A549 treated with CpdA at 1 μM for 4 hours (cell line): ENCODE data around the gene CATSPER3. TPM values are rescaled to one million over a fixed set of nuclear protein-coding genes. Genes with fewer than 3 reads are reported as not detected.

ENCODE experiments used
- total RNA-seq: library from RNA; stranded (reverse); fragments of 200-300 nt; extraction: Qiagen RNA extraction; gene quantifications from 5 replicates; pipeline ENCODE4 v1.2.3, GENCODE V29; 2022; ENCODE audit warnings: low read depth

Gene CATSPER3
- total RNA-seq, result 0.21 to 0.59 TPM (median 0.41 TPM) in 5 replicates

DNA sequence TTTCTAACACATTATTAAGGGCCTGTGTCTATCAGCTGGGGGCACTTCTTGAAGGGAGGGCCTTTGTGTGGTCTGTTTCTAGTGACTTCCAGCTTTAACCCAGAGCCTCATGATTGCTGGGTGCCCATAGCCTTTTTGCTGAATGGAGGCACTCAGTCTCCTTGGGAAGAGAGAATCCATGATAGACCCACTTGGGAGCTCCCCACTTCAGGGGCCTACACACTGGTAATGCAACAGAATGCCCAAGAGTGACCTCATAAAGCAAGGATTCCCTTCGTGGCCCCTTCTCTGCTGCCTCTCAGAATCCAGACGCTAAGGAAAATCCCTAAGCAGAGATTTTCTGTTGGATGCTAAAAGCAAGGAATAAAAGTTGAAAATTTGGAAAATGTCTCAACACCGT is at the start of gene CATSPER3:
Gene CATSPER3 (plus strand): TSS at position 301 of the 400 bp plus-strand sequence. CDS start 85 bp downstream, at position 386.

DNA sequence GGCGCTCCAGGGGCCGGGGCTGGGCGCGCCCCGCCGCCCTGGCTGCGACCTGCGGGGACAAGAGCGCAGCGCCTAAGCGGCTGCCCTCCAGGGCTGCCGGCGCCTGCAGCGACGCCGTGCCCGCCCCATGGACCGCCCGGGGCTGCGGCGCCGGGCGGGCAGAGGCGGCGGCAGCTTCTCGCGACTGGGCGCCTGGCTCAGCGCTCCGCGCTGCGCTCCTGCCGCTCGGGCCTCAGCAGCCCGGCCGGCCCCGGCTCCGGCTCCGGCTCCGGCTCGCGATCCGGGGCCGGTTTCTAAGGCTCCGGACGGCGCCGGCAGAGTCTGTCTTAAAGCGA is 66.2 kb downstream of the CATSPER3 start, which contains the start of gene PITX1:
Gene PITX1 (minus strand): TSS at position 328 of the 335 bp plus-strand sequence. CDS start 347 bp downstream, outside the sequence.

Other genes with a start within 250 kb of the CATSPER3 start
- gene CAMLG, start 229.4 kb upstream of the CATSPER3 start, total RNA-seq, result 25.1 to 30.1 TPM (median 26.9 TPM) in 5 replicates
- 54.1 to 88.9 TPM (median 66.1 TPM) in 5 replicates for gene DDX46, start 209.1 kb upstream of the CATSPER3 start, total RNA-seq
- gene C5orf24, start 121.9 kb upstream of the CATSPER3 start, total RNA-seq, result 16.7 to 26.4 TPM (median 22.7 TPM) in 5 replicates
- gene TXNDC15, start 93.5 kb upstream of the CATSPER3 start, total RNA-seq, result 45.6 to 58.2 TPM (median 54.2 TPM) in 5 replicates
- 9.0 to 11.8 TPM (median 10.2 TPM) in 5 replicates for gene PCBD2, start 62.8 kb upstream of the CATSPER3 start, total RNA-seq
- 19.3 to 35.2 TPM (median 34.6 TPM) in 5 replicates for gene PITX1, start 66.3 kb downstream of the CATSPER3 start, total RNA-seq